ENCODE results near the gene SPHK2. TPM values are rescaled to one million over a fixed set of nuclear protein-coding genes. Genes with fewer than 3 reads are reported as not detected.

The SPHK2 gene
- total RNA-seq, 4 donors from 2014 or later = 3.9 to 9.9 (median 5.6) TPM

DNA sequence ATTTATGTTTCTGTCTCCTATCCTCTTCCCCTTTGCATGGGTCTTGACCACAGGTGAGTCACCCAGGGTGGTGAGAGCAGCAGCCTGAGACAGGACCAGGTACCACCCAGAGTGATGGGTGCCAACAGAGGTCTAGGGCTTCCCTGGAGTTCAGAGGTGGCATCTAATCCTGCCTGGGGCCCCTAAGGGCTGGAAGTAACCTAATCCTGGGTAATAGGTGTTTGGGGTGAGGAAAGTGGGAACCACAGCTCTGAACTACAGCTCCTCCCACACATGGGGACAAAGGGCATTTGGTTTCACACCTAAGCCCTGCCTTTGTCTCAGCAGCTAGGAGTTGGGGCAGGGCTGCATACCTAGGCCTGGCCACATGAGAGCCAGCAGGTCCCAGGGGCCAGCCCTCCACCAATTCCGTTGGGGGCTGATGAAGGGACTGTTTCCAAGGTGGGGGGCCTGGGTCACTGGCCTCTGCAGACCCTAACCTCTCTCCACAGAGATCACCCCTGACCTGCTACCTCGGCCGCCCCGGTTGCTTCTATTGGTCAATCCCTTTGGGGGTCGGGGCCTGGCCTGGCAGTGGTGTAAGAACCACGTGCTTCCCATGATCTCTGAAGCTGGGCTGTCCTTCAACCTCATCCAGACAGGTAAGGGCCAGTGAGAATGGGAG, 8.0 kb downstream of the SPHK2 start:
- no peak for TF ChIP-seq POLR2A (IDR thresholded peaks at IDR 0.05)
- no peak for TF ChIP-seq POLR2AphosphoS5 (IDR thresholded peaks at IDR 0.05)
- WGBS = 80% methylated on average over 5 of the region's 6 CpGs
- H3K27me3 ChIP-seq = no peaks in the 10 kb centered on the region
- peaks cover 12% of the 10 kb centered on the region for H3K36me3 ChIP-seq
- H3K9me3 ChIP-seq = no peaks in the 10 kb centered on the region
- no peak for DNase-seq (ENCODE audit: low spot score in 2 of 2)
- no peak overlapping the region for H3K4me3 ChIP-seq
- H3K4me1 ChIP-seq = peaks cover 57% of the 10 kb centered on the region
- no peak overlapping the region for H3K27ac ChIP-seq

GRCh38 chr19:48627865-48628314, 8.6 kb downstream of the SPHK2 start:
- no peak for DNase-seq (ENCODE audit: low spot score in 2 of 2)
- no peaks in the 10 kb centered on the region for H3K9me3 ChIP-seq
- H3K27ac ChIP-seq = no peak overlapping the region
- no CpG with 5 or more reads among the region's 17 CpGs for WGBS
- H3K4me3 ChIP-seq = no peak overlapping the region
- TF ChIP-seq POLR2AphosphoS5 (IDR thresholded peaks at IDR 0.05) = no peak
- no peak for TF ChIP-seq CTCF (IDR thresholded peaks at IDR 0.05)
- no peak for TF ChIP-seq EP300 (IDR thresholded peaks at IDR 0.05)
- no peak for TF ChIP-seq POLR2A (IDR thresholded peaks at IDR 0.05)
- peaks cover 14% of the 10 kb centered on the region for H3K36me3 ChIP-seq
- H3K27me3 ChIP-seq = no peaks in the 10 kb centered on the region
- peaks cover 59% of the 10 kb centered on the region for H3K4me1 ChIP-seq

DNA sequence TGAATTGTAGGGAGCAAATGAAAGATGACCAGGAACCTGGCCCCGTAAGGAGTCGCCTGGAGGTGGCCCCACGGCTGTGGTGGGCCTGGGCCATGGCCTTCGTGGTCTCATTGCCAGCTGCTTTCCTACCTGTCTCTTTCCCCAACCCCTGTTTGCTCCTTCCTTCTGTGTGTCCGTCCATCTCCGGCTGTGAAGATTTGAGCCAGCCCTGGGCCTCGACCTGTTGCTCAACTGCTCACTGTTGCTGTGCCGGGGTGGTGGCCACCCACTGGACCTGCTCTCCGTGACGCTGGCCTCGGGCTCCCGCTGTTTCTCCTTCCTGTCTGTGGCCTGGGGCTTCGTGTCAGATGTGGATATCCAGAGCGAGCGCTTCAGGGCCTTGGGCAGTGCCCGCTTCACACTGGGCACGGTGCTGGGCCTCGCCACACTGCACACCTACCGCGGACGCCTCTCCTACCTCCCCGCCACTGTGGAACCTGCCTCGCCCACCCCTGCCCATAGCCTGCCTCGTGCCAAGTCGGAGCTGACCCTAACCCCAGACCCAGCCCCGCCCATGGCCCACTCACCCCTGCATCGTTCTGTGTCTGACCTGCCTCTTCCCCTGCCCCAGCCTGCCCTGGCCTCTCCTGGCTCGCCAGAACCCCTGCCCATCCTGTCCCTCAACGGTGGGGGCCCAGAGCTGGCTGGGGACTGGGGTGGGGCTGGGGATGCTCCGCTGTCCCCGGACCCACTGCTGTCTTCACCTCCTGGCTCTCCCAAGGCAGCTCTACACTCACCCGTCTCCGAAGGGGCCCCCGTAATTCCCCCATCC, 9.4 kb downstream of the SPHK2 start:
- H3K4me3 ChIP-seq = no peak overlapping the region
- no peak overlapping the region for H3K27ac ChIP-seq
- DNase-seq (ENCODE audit: low spot score in 2 of 2) = peak in 1 of 2 donors; percentile 62
- no peaks in the 10 kb centered on the region for H3K27me3 ChIP-seq
- TF ChIP-seq POLR2AphosphoS5 (IDR thresholded peaks at IDR 0.05) (no peak), POLR2A (IDR thresholded peaks at IDR 0.05) (no peak), CTCF (IDR thresholded peaks at IDR 0.05) (no peak), EP300 (IDR thresholded peaks at IDR 0.05) (no peak)
- peaks cover 59% of the 10 kb centered on the region for H3K4me1 ChIP-seq
- WGBS = 81% methylated on average over 29 of the region's 34 CpGs
- no peaks in the 10 kb centered on the region for H3K9me3 ChIP-seq
- H3K36me3 ChIP-seq = peaks cover 17% of the 10 kb centered on the region

GRCh38 chr19:48629297-48629598, 9.9 kb downstream of the SPHK2 start:
- Histone ChIP-seq H3K9me3 (no peaks in the 10 kb centered on the region), H3K27me3 (no peaks in the 10 kb centered on the region), H3K27ac (no peak overlapping the region), H3K36me3 (peaks cover 17% of the 10 kb centered on the region), H3K4me1 (peaks cover 59% of the 10 kb centered on the region), H3K4me3 (no peak overlapping the region)
- no peak for DNase-seq (ENCODE audit: low spot score in 2 of 2)
- 80% methylated on average over 1 of the region's 22 CpGs for whole genome bisulfite sequencing
- TF ChIP-seq POLR2A (IDR thresholded peaks at IDR 0.05) (no peak), EP300 (IDR thresholded peaks at IDR 0.05) (no peak), POLR2AphosphoS5 (IDR thresholded peaks at IDR 0.05) (no peak), CTCF (IDR thresholded peaks at IDR 0.05) (no peak)

GRCh38 chr19:48629599-48630295, 10.4 kb downstream of the SPHK2 start:
- Histone ChIP-seq H3K9me3 (no peaks in the 10 kb centered on the region), H3K27ac (peak overlapping the region; percentile 46), H3K36me3 (peaks cover 17% of the 10 kb centered on the region), H3K4me1 (peaks cover 59% of the 10 kb centered on the region), H3K4me3 (no peak overlapping the region), H3K27me3 (no peaks in the 10 kb centered on the region)
- peak in 1 of 2 donors; percentile 77 for DNase-seq (ENCODE audit: low spot score in 2 of 2)
- TF ChIP-seq CTCF (IDR thresholded peaks at IDR 0.05) = no peak
- TF ChIP-seq POLR2AphosphoS5 (IDR thresholded peaks at IDR 0.05) = no peak
- no peak for TF ChIP-seq EP300 (IDR thresholded peaks at IDR 0.05)
- no peak for TF ChIP-seq POLR2A (IDR thresholded peaks at IDR 0.05)
- WGBS = 37% methylated on average over 13 of the region's 48 CpGs

Data from suprapubic skin (tissue), 4 donors.